H9 (cell line): ENCODE results near the gene COPZ2. TPM values are rescaled to one million over a fixed set of nuclear protein-coding genes. Genes with fewer than 3 reads are reported as not detected.

ENCODE experiments used
- DNase-seq: peaks from one replicate; pipeline ENCODE4 v3.0.0-alpha.2; 2017
- H2AFZ ChIP-seq: one replicate; pipeline ENCODE4 v1.6.1; 2013; ENCODE audit warnings: mild to moderate bottlenecking, low read length, control low read depth, moderate library complexity
- H2AK5ac ChIP-seq: 2 replicates; pipeline ENCODE4 v1.6.1; 2013; ENCODE audit warnings: low read length, control low read depth, mixed read lengths; ENCODE audit not compliant: insufficient read length
- H2BK120ac ChIP-seq: one replicate; pipeline ENCODE4 v1.6.1; 2013; ENCODE audit warnings: low read depth, mild to moderate bottlenecking, low read length, control low read depth, inconsistent platforms; ENCODE audit not compliant: poor library complexity, severe bottlenecking
- H2BK12ac ChIP-seq: 2 replicates; pipeline ENCODE4 v1.6.1; 2013; ENCODE audit warnings: low read length, control low read depth, mixed read lengths, low read depth; ENCODE audit not compliant: insufficient read length
- H2BK15ac ChIP-seq: 2 replicates; pipeline ENCODE4 v1.6.1; 2013; ENCODE audit warnings: low read depth, low read length, control low read depth
- H2BK20ac ChIP-seq: one replicate; pipeline ENCODE4 v1.6.1; 2013; ENCODE audit warnings: low read depth, mild to moderate bottlenecking, low read length, control low read depth, inconsistent platforms; ENCODE audit not compliant: poor library complexity, severe bottlenecking
- H2BK5ac ChIP-seq: 2 replicates; pipeline ENCODE4 v1.6.1; 2013; ENCODE audit warnings: low read length, control low read depth, mixed read lengths; ENCODE audit not compliant: insufficient read length
- H3K14ac ChIP-seq: 2 replicates; pipeline ENCODE4 v1.6.1; 2013; ENCODE audit warnings: low read length, control low read depth; ENCODE audit not compliant: insufficient read depth
- H3K18ac ChIP-seq: 2 replicates; pipeline ENCODE4 v1.6.1; 2013; ENCODE audit warnings: low read depth, mild to moderate bottlenecking, mixed read lengths, low read length, control low read depth; ENCODE audit not compliant: insufficient read length
- H3K23ac ChIP-seq: 2 replicates; pipeline ENCODE4 v1.6.1; 2013; ENCODE audit warnings: low read length, control low read depth, mixed read lengths, low read depth; ENCODE audit not compliant: insufficient read length
- H3K23me2 ChIP-seq: 2 replicates; pipeline ENCODE4 v1.6.1; 2013; ENCODE audit warnings: low read depth, mild to moderate bottlenecking, mixed read lengths, low read length, control low read depth; ENCODE audit not compliant: insufficient read length, poor library complexity, severe bottlenecking
- H3K27ac ChIP-seq: 2 replicates; pipeline ENCODE4 v1.5.1; 2013; ENCODE audit warnings: low read length, control low read depth, mixed read lengths, low read depth; ENCODE audit not compliant: insufficient read length
- H3K27me3 ChIP-seq: 2 replicates; pipeline ENCODE4 v1.6.1; 2013; ENCODE audit warnings: low read length, control low read depth, inconsistent platforms; ENCODE audit not compliant: insufficient read depth
- H3K4ac ChIP-seq: 2 replicates; pipeline ENCODE4 v1.6.1; 2013; ENCODE audit warnings: low read depth, mild to moderate bottlenecking, control low read depth, inconsistent platforms, low read length, moderate library complexity
- H3K4me1 ChIP-seq: 2 replicates; pipeline ENCODE4 v1.6.1; 2013; ENCODE audit warnings: low read length, control low read depth, inconsistent platforms; ENCODE audit not compliant: insufficient read depth
- H3K4me2 ChIP-seq: 2 replicates; pipeline ENCODE4 v1.6.1; 2013; ENCODE audit warnings: low read length, control low read depth, mixed read lengths; ENCODE audit not compliant: insufficient read length, insufficient read depth
- H3K56ac ChIP-seq: 2 replicates; pipeline ENCODE4 v1.6.1; 2013; ENCODE audit warnings: low read depth, mild to moderate bottlenecking, mixed read lengths, low read length, control low read depth; ENCODE audit not compliant: insufficient read length
- H3K79me1 ChIP-seq: 2 replicates; pipeline ENCODE4 v1.6.1; 2013; ENCODE audit warnings: low read depth, mild to moderate bottlenecking, moderate library complexity, low read length, control low read depth, inconsistent platforms; ENCODE audit not compliant: insufficient read depth, poor library complexity, severe bottlenecking
- H3K79me2 ChIP-seq: 2 replicates; pipeline ENCODE4 v1.6.1; 2013; ENCODE audit warnings: low read length, control low read depth, inconsistent platforms; ENCODE audit not compliant: insufficient read depth
- H3K9ac ChIP-seq: 2 replicates; pipeline ENCODE4 v1.6.1; 2013; ENCODE audit warnings: low read length, control low read depth, mixed read lengths; ENCODE audit not compliant: insufficient read length; ENCODE audit errors: extremely low read depth
- H3K9me3 ChIP-seq: one replicate; pipeline ENCODE4 v1.6.1; 2013; ENCODE audit warnings: low read depth, low read length, inconsistent platforms; ENCODE audit not compliant: control insufficient read depth
- H3T11ph ChIP-seq: one replicate; pipeline ENCODE4 v1.6.1; 2013; ENCODE audit warnings: mild to moderate bottlenecking, low read length, control low read depth, inconsistent platforms
- H4K20me1 ChIP-seq: one replicate; pipeline ENCODE4 v1.6.1; 2013; ENCODE audit not compliant: control insufficient read depth, insufficient read length, insufficient read depth
- H4K5ac ChIP-seq: 2 replicates; pipeline ENCODE4 v1.6.1; 2013; ENCODE audit warnings: low read depth, mild to moderate bottlenecking, mixed read lengths, low read length, control low read depth; ENCODE audit not compliant: insufficient read length
- H4K8ac ChIP-seq: replicated peaks from 2 replicates; pipeline ENCODE4 v1.6.1; 2013; ENCODE audit warnings: low read length, control low read depth, mixed read lengths, low read depth; ENCODE audit not compliant: insufficient read length
- H4K91ac ChIP-seq: 2 replicates; pipeline ENCODE4 v1.6.1; 2013; ENCODE audit warnings: low read depth, mild to moderate bottlenecking, moderate library complexity, mixed read lengths, low read length, control low read depth; ENCODE audit not compliant: insufficient read length
- H3K27ac Mint-ChIP-seq, 3 experiments: 2 replicates in 2 of 3; 3 replicates in 1 of 3; pipeline ENCODE4 v1.8.0; 2020 to 2021; ENCODE audit warnings: mixed read lengths in 3 of 3, mild to moderate bottlenecking in 1 of 3, moderate library complexity in 1 of 3
- H3K27me3 Mint-ChIP-seq: 2 replicates; pipeline ENCODE4 v1.8.0; 2021; ENCODE audit warnings: low read depth, mild to moderate bottlenecking, moderate library complexity, mixed read lengths
- H3K36me3 Mint-ChIP-seq, 3 experiments: 2 replicates in 2 of 3; 3 replicates in 1 of 3; pipeline ENCODE4 v1.8.0; 2020 to 2021; ENCODE audit warnings: low read depth in 3 of 3, mixed read lengths in 3 of 3; ENCODE audit not compliant: insufficient read depth in 1 of 3
- H3K4me1 Mint-ChIP-seq, 2 experiments: 2 replicates each; pipeline ENCODE4 v1.8.0; 2020; ENCODE audit warnings: mixed read lengths in 2 of 2
- H3K4me3 Mint-ChIP-seq, 2 experiments: 2 replicates in 1 of 2; 3 replicates in 1 of 2; pipeline ENCODE4 v1.8.0; 2020 to 2021; ENCODE audit warnings: mild to moderate bottlenecking in 2 of 2, mixed read lengths in 2 of 2, moderate library complexity in 1 of 2
- H3K9me3 Mint-ChIP-seq, 2 experiments: 2 replicates in 1 of 2; 3 replicates in 1 of 2; pipeline ENCODE4 v1.8.0; 2020; ENCODE audit warnings: mild to moderate bottlenecking in 2 of 2, mixed read lengths in 2 of 2, moderate library complexity in 1 of 2
- WGBS: extraction: QIAGEN DNeasy Blood & Tissue Kit; methylation state at CpG from one replicate; pipeline ENCODE4 v1.1.7; 2013; ENCODE audit warnings: missing lambda C conversion rate, low lambda C conversion rate, mixed read lengths; ENCODE audit not compliant: insufficient read length; ENCODE audit errors: extremely low coverage; 5-methylcytosine and 5-hydroxymethylcytosine counted together
- total RNA-seq: library from RNA; stranded (reverse); gene quantifications from 2 replicates; pipeline ENCODE4 v1.2.1, GENCODE V29; 2021
- TF ChIP-seq, protein P1 (sequence below): fragments of 200-600 bp; sonication (generic); conservative IDR thresholded peaks from 3 replicates; pipeline ENCODE4 v1.8.0; 2021; ENCODE audit warnings: antibody characterized with exemption, mild to moderate bottlenecking

COPZ2 gene
- total RNA-seq, 1 experiment from 2014 or later = 0.68 TPM

DNA sequence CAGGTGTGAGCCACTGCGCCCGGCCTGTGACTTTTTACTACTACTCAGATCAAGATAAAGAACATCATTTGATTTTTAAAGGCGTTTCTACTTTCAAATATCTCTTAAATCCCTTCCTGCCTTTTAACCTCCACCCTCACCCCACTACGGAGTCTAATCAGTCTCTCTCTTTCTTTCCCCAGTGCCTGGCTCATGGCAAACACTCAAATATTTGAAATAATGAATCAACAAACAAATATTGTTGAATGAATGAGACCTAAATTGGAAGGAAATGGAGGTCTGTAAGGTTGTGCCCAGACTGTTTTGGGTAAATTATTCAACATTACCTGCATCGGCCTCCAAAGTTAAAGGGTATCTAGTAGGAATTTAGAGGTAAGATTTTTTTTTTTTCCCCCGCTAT is 14.7 kb downstream of the COPZ2 start:
- H3K4me2 ChIP-seq = peak overlapping the region; percentile 80
- H2AFZ ChIP-seq = peak overlapping the region; percentile 16

More for the DNA sequence above, 14.7 kb downstream of the COPZ2 start:
- Histone ChIP-seq H3K79me1 (no peaks in the 10 kb centered on the region), H2BK20ac (no peak overlapping the region), H3K9ac (no peak overlapping the region), H3T11ph (no peak overlapping the region), H4K8ac (no peak overlapping the region), H3K14ac (no peak overlapping the region), H4K5ac (no peak overlapping the region), H3K56ac (no peak overlapping the region), H2BK120ac (no peak overlapping the region), H3K4me1 (no peaks in the 10 kb centered on the region), H3K9me3 (no peaks in the 10 kb centered on the region), H4K91ac (no peak overlapping the region), H2BK5ac (no peak overlapping the region), H3K23me2 (peaks cover 19% of the 10 kb centered on the region), H3K27me3 (peaks cover 2% of the 10 kb centered on the region; the same call in 1 of the 2 replicates), H4K20me1 (no peaks in the 10 kb centered on the region), H3K79me2 (no peaks in the 10 kb centered on the region), H2BK12ac (no peak overlapping the region), H3K23ac (no peak overlapping the region), H3K27ac (no peak overlapping the region), H2AK5ac (no peak overlapping the region), H3K18ac (no peak overlapping the region), H2BK15ac (no peak overlapping the region), H3K4ac (no peak overlapping the region)
- Mint-ChIP-seq H3K4me3 (0 out of 5 replicates have a peak overlapping the region, but pooled peaks of 1 of the 2 experiments have one; percentile 30), H3K4me1 (peaks cover 28 to 32% of the 10 kb centered on the region in 2 experiments), H3K27ac (no peak overlapping the region), H3K27me3 (peaks cover 37% of the 10 kb centered on the region), H3K9me3 (no peaks in the 10 kb centered on the region; a peak in 1 of 5 replicates), H3K36me3 (no peaks in the 10 kb centered on the region)
- TF ChIP-seq, protein P1, sequence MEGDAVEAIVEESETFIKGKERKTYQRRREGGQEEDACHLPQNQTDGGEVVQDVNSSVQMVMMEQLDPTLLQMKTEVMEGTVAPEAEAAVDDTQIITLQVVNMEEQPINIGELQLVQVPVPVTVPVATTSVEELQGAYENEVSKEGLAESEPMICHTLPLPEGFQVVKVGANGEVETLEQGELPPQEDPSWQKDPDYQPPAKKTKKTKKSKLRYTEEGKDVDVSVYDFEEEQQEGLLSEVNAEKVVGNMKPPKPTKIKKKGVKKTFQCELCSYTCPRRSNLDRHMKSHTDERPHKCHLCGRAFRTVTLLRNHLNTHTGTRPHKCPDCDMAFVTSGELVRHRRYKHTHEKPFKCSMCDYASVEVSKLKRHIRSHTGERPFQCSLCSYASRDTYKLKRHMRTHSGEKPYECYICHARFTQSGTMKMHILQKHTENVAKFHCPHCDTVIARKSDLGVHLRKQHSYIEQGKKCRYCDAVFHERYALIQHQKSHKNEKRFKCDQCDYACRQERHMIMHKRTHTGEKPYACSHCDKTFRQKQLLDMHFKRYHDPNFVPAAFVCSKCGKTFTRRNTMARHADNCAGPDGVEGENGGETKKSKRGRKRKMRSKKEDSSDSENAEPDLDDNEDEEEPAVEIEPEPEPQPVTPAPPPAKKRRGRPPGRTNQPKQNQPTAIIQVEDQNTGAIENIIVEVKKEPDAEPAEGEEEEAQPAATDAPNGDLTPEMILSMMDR = no peak
- no peak for DNase-seq
- no CpG with 5 or more reads among the region's 6 CpGs for WGBS
